HG02970 (cell line): Measurements from ENCODE around the gene TRAF1.
A peak's percentile ranks its signal among the peaks of the same experiment; 100 is the strongest.

Experiments
- ATAC-seq: cut with Tn5 transposase; IDR thresholded peaks from one replicate; pipeline ENCODE4 v1.9.1; 2021; ENCODE audit warnings: mild to moderate bottlenecking, moderate library complexity, moderate number of reproducible peaks; ENCODE audit not compliant: unreplicated experiment, low FRiP score

The TRAF1 gene

DNA sequence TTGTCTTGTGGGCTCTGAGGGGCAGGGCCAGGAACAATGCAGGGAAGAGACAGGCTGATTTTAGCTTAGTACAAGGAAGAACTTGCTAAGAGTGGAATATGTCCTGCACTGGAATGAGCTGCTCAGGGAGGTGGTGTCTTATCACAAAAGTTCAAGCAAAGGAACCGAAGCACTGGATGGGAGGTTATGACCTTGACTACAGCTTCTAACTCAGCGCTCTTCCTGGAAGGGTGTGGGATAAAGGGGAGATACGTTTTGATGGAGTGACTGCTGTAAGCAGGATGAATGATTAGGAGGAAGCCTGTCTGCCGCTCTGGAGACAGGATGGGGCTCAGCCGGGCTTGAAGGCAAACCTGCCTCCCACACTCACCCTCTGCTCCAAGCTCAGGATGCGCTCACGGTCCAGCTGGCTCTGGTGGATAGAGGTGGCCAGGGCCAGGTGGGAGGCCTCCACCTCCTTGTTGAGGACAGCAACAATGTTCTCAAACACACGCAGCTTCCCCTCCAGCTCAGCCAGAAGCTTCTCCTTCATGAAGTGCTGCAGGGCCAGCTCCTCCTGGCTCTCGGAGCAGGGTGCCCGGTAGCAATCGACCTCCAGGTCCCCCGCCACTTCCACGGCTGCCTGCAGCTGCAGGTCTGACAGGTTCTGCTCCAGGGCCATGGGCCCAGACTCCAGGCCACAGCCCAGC is 13.5 kb downstream of the TRAF1 start:
- no peak for ATAC-seq

DNA sequence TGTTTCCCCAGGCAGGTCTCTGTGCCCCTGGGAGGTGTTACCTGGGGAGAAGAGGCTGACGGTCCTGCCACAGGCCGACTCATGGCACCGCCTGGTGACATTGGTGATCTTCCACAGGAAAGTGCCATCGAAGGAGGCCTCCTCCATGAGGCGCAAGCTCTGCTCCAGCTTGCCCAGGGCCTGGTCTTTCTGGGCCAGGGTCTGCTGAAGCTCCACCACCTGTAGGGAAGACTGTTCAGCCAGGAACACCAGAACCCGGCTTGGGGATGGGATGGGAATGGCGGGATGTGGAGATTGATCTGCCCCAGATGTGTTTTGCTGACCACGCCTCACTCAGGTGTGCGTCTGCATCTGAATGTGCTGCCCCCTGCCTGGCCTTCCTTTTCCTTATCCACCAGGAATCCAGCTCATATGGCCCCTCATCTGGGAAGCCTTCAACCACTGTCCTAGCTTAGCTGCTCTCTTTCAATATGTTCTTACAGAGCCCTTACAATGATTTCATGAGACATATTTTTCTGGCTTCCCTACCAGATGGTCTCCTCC is 15.2 kb downstream of the TRAF1 start:
- no peak for ATAC-seq

DNA sequence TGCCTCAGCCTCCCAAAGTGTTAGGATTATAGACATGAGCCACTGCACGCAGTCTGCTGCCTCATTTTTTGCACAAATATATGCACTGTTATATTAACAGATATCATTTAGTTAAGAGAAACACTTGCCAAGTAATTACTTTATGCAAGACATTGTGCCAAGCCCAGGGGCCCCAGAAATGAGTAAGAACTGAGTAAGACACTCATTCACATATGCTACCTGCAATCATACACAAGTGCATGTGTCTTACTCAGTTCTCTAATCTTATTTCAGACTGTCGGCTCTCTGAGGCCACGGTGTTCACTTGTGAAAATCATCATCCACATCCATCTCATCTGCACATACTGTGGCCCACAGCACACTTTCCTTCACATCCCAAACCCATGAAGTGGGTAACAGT is 16.0 kb downstream of the TRAF1 start:
- no peak for ATAC-seq

DNA sequence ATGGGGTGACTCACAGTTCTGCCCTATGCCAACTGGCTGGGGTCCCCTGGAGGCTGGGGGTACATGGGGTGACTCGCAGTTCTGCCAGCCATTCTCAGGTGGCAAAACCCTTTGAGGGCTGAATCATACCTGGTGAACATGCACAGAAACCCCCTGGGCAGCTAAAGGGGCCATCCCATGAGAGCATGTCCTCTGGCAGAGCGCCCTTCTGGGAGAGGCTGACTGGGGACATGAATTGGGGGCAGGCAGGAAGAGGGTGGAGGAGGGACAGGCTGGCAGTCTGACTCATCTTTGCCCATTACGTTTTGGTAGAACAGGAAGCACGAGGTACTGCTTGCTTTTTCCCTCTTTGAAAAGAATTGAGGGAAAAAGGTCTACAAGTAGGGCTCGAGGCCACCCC is 16.7 kb downstream of the TRAF1 start:
- ATAC-seq = no peak

DNA sequence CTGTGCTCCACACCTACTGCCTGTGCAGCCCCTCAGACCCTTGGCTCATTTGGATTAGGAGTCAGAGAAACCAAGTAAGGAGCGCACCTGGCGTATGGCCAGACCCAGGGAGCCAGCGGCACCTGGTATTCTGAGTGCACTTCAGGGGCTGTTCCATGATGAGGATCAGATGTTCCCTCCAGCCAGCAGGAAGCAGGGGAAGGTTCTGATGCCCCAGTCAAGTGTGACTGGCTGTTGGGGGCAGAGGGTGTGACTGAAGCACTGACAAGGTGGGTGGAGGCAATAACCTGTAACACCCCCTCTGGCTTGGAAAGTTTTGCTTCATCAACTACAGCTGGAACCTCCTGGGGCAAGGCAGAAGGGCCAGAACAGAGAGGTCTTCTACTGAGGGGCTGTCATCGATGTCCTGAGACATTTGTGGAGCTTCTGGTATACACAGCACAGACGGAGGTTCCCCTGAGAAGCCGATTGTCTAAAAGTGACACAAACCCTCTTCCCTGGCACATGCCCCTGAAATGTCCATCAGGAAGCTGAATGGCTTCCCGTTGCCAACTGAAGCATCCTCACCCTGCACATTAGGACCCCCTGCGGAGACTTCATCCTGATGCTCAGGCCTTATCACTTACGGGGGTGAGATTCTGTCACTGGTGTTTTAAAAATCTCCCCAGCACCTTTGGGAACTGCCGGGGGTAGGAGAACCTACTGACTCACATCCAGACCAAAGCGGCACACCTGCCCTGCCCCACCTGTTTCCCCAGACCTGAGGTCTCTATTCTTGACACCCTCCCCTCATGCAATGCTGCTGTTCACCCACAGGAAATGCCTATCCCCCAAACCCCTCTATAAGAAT is 21.1 kb downstream of the TRAF1 start:
- no peak for ATAC-seq

DNA sequence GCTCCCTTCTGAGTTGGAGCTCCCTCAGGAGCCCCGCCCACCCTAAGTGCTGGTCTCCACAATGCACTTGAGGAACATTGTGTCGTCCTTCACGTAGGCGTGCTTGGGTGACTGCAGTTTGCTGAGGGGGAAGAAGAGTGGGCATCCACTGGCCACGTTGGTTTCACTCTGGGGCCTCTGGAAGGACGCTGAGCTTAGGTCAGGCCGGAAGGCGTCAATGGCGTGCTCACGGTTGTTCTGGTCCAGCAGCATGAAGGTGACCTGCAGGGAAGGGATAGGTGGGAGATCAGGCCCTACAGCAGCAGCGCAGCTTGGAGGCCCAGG is 21.7 kb downstream of the TRAF1 start:
- ATAC-seq = no peak

DNA sequence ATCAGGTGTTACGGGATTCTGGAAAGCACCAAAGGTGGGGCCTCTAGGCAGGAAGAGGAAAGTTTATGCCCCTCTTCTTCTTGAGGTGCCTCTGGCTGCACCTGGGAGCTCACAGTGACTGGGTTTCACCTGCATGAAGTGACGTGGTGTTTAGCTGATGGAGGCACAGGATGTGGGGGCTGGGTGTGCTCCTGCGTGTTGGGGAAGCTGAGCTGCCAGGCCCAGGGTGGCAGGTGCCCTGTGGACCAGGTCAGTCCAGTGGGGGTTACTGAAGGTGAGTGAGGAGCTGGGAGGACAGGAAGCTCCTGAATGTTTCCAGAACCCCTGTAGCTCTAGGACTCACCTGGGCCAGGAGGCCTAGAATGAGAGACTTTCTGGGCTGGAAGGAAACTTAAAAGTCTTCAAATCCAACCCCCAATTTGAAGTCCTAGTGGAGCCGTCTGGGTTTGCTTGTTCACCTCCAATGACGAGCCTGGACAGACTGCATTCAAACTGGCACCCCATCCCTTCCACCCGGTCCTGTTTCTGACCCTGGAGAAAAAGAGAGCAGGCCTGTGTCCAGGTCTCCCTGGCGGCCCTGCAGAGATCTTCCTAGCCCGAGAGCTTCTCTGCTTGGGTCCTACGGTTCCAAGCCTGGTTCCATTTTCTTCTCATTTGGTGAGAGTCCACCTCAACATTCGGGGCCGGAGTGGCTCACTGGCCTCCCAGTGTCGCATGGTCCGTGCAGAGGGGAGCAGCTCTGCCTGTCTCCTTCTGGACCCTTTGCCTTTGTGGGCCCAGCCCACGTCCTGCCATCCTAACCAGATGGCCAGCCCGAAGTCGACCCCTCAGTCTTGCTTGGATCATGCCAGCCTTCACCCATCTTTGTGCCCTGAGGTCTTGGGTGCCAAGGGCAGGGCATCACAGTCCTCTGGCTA is 22.3 kb downstream of the TRAF1 start:
- ATAC-seq = no peak

DNA sequence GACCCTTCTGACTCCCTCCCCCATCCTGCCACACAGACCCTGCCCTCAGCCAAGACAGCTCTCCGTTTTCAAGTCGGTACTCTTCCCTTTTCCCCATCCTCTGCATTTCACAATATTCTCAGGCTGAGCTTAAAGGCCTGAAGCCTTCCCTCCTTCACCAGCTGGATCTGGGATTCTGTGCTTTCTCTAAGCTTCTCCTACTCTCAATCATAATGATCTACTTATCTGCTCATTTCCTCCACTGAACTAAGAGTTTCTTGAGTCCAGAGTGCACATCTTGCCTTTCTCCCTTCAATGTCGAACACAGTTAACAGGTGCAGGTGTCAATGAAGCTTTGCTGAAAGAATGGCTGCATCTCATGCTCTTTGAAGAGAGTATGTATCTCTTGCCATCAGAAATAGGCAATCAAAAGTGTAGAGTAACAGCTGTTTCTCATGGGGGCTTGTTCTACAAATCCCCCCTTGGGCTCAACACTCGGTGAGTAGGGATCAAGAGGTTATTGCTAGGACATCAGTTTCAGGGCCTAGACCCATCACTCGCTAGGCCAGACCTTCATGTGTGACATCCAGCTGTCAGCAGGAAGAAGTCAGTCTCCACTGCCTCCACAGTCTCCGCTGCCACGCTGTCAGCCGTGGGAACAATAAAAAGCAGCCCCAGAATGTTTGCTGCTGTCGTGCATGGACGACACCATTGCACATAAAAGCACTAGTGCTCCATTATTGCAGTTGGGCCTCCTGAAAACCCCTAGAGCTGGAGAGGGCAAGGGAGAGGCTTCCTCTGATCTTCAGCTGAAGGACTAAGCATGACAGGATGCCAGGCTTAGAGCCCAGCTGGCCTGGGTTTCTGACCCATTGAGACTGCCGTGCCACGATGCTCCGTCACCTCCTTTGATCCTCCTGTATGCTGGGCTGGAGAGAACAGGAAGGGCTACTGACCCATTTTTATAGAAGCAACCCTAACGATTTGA is 23.7 kb downstream of the TRAF1 start:
- no peak for ATAC-seq

DNA sequence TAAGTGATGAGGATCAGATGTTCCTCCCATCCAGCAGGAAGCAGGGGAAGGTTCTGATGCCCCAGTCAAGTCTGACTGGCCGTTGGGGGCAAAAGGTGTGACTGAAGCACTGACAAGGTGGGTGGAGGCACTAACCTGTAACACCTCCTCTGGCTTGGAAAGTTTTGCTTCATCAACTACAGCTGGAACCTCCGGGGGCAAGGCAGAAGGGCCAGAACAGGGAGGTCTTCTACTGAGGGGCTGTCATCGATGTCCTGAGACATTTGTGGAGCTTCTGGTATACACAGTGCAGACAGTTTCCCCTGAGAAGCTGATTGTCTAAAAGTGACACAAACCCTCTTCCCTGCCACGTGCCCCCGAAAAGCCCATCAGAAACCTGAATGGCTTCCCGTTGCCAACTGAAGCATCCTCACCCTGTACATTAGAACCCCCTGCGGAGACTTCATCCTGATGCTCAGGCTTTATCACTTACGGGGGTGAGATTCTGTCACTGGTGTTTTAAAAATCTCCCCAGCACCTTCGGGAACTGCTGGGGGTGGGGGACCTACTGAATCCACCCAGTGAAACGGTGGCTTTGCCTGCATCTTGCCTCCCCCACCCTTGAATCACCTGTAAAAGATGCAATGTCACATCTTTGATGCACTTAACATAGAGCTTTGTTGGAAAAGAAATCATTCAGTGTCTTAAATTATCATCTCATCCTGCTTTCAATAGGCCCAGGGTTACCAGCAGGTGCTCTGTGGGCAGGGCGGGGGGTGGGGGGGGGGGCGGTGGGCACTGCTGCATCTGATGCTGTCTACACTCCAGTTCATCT is 24.6 kb downstream of the TRAF1 start:
- ATAC-seq = no peak

DNA sequence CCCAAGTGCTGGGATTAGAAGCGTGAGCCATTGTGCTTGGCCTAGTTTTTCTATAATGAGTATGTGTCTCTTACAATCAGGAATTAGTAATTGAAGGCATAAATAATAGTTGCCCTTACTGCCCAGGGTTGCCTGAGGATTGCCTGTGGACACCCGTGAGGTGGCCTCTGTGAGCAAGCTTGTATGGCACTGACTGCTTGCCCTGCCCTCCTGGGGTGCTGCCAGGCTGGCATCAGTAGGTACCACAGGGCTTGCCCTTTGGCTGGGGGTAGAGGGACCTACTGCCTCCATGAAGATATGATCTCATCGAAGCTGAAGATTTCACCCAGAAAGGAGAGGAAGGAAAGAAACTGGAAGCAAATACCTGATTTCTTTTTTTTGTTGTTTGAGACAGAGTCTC is 25.8 kb downstream of the TRAF1 start:
- ATAC-seq = no peak

DNA sequence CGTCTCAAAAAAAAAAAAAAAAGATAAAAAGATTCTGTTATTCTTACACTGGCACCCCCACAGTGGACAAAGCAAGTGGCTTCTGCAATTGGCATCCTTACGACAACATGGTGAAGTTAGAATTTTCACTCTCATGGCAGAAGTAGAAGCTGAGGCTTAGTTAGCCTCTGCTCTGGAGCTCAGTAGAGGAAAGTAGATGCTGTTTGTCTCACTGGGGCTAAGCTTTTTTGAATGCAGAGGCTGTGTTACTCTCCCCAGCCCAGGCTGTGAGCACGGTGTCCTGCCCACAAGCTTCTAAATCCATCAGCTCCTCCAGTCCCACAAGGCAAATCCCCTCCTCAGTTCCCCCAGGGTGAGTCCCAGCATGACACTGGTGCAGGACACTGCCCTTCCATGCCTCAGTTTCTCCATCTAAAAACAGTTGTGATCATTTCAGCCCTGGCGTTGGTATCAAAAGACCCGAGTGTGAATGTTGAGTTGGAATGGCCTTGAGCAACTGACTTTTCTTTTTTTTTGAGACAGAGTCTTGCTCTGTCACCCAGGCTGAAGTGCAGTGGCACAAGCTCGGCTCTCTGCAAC is 27.0 kb downstream of the TRAF1 start:
- no peak for ATAC-seq

DNA sequence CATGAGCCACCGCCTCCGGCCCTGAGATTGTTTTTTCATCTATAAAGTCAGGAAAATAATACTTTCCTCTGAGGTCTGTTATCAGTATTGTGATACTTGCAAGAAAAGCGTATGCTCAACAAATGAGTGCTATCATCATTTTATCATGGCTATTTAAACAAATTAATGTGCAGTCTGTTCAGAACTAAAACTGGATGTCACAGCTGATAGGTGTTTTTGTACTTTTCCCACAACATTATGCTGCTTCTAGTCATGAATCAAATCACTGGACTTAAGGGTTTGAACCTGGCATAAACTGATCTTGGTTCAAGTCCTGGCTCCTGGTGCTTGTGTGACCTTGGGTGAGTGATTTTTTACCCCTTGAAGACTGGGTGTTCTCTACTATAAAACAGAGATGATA is 28.2 kb downstream of the TRAF1 start:
- no peak for ATAC-seq

DNA sequence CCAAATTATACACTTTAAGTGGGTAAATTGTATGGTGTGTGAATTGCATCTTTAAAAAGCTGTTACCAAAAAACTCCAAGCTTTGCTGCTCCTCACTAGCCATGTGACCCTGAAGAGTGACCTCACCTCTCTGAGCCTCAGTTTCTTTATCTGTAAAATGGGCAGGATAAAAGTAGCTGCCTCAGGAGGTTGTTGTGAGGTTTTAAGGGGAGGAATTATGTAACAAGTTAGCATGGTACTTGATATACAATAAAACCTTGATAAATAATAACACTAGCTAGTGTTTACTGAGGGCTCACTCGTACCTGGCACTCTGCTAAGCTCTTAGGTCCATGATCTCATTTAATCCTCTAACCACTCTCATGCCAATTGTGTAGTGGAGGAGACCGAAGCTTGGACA is 30.6 kb downstream of the TRAF1 start:
- no peak for ATAC-seq

DNA sequence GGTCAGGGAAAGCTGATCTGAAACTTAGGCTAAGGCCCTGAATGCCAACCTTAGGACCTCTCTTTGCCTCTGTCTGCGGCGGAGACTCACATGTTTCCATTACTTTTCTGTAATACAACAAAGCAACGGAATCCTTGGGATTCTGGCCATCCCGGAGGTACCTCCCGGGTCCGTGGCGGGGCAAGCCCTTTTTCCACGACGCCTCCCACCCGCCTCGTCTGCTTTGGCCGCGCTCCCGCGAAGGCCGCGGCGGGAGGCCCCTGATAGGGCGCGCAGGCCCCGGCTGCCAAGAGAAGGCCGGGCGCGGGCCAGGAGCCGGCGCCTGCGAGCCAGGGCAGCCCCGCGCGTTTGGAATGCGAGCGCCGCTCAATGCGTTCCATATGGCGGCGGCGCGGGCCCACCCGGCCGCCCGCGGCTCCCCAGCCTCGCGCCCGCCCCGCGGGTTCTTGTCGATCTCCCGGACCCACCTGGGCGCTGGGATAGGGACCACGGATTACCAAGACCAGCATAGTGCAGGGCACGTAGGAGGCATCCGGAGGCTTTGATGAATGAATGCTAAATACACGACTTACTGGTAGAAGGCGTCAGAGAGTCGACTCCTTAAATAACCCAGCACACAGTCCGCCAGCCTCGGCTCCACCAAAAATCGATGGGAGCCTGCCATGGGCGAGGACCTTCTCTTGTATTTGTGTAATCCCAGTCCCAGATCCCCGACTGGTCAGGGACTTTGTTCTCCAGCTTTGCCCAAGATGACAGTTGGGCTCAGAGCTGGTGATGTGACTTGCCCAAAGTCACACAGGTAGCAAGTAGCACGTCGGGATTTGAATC is 32.1 kb downstream of the TRAF1 start:
- ATAC-seq = no peak

DNA sequence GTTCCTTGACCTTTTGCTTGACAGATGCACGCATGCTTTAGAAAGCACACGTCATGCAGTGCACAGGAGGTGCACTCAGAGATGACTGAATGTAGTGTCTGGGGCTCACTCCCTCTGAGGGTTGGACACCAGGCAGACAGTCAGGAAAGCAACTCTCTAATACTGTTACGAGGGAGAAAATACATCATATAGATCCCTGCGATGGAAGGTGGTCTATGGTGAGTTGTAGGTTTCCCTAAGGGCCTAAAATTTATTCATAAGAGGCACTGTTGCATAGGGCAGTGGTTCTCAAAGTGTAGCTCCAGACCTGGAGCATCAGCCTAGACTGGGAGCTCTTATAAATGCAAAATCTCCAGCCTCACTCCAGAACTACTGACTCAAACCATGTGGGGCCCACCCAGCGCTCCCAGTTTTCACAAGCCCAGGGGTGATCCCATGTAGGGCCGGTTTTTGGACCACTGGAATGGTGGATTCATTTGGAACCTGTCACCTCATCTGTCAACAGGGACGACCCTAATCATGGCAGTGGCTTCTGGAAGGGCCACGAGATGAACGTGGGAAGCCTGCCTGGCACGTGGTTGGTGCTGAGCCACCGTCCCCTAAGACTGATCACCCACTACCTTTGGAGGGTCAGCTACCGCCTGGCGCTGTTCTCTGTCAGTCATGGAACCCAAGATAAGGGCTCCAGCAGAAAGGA is 32.8 kb downstream of the TRAF1 start:
- ATAC-seq = no peak

DNA sequence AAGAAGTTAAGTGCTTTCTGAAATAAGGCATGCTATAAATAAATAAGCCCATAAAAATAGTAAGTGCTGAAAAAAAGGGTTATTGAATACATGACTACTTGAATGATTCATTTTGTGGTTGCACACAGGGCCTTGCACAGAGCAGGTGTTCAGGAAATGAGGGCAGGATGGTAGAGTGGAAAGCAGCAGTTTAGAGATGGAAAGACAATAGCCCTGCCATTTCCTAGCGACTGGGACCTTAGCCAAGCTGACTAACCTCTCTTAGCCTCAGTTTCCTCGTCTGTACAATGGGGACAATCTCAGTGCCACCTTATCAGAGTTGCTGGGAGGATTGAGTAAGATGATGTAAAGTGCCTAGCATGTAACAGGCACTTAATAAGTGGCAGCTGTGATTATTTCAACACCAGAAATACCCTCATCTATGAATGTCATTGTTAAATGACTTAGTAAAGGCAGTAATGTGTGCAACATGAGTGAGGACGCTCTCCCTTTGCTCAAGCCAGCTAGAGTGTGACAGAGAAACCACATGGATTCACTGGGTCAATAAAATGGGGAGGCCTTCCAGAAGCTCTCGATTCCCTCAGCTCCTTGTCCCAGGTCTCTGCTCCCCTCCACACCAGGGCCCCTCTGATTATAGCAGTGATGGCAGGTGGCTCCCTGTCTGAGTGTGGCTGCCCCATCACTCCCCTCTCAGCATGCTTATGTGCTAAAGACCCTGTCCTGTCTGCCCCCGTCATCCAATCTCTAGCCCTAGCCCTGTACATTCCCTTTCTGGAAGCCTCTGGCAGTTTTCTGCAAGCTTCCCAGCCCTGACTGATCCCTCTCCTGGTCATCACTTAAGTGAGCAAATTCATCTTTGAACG is 33.6 kb downstream of the TRAF1 start:
- peak; percentile 50 for ATAC-seq
